Smooth muscle cell (in vitro differentiated cells): ENCODE results near the gene BICC1. TPM values are rescaled to one million over a fixed set of nuclear protein-coding genes. Genes with fewer than 3 reads are reported as not detected.

Source experiments
- DNase-seq: peaks from one replicate; lab custom pipeline; 2025; ENCODE audit not compliant: unreplicated experiment; lab: John Stamatoyannopoulos, UW
- H2AFZ ChIP-seq: fragments of 200-600 bp; sonication (generic); 2 replicates; pipeline ENCODE4 v1.6.0; 2016; ENCODE audit warnings: antibody characterized with exemption, low read depth, mild to moderate bottlenecking
- H3F3A ChIP-seq: fragments of 200-600 bp; sonication (generic); 2 replicates; pipeline ENCODE4 v1.6.0; 2017; ENCODE audit warnings: antibody characterized with exemption, low read depth
- H3K27ac ChIP-seq: fragments of 200-600 bp; sonication (generic); 2 replicates; pipeline ENCODE4 v1.5.1; 2016; ENCODE audit warnings: low read depth, mild to moderate bottlenecking
- H3K27me3 ChIP-seq: fragments of 200-600 bp; sonication (generic); 2 replicates; pipeline ENCODE4 v1.6.1; 2016; ENCODE audit warnings: low read depth, mild to moderate bottlenecking
- H3K36me3 ChIP-seq: fragments of 200-600 bp; sonication (generic); 2 replicates; pipeline ENCODE4 v1.5.1; 2016; ENCODE audit warnings: low read depth
- H3K4me1 ChIP-seq: fragments of 200-600 bp; sonication (generic); 2 replicates; pipeline ENCODE4 v1.5.1; 2016; ENCODE audit warnings: low read depth
- H3K4me2 ChIP-seq: fragments of 200-600 bp; sonication (generic); 2 replicates; pipeline ENCODE4 v1.6.0; 2016; ENCODE audit warnings: mild to moderate bottlenecking
- H3K4me3 ChIP-seq: fragments of 200-600 bp; sonication (generic); 2 replicates; pipeline ENCODE4 v1.5.1; 2016; ENCODE audit warnings: mild to moderate bottlenecking
- H3K79me2 ChIP-seq: fragments of 200-600 bp; sonication (generic); 2 replicates; pipeline ENCODE4 v1.6.0; 2016; ENCODE audit warnings: low read depth, mild to moderate bottlenecking
- H3K9ac ChIP-seq: fragments of 200-600 bp; sonication (generic); 2 replicates; pipeline ENCODE4 v1.6.0; 2016; ENCODE audit warnings: low read depth
- H3K9me3 ChIP-seq: fragments of 200-600 bp; sonication (generic); replicated peaks from 2 replicates; pipeline ENCODE4 v1.5.1; 2016; ENCODE audit warnings: low read depth
- H4K20me1 ChIP-seq: fragments of 200-600 bp; sonication (generic); 2 replicates; pipeline ENCODE4 v1.6.0; 2016; ENCODE audit warnings: low read depth
- CTCF ChIP-seq: fragments of 200-600 bp; sonication (generic); IDR thresholded peaks from 2 replicates; pipeline ENCODE4 v1.5.1; 2017; ENCODE audit warnings: borderline replicate concordance, mild to moderate bottlenecking, antibody characterized with exemption; ENCODE audit not compliant: insufficient read depth, poor library complexity, severe bottlenecking
- WGBS: methylation state at CpG from one replicate; pipeline ENCODE4 v1.1.7; 2016; ENCODE audit warnings: low lambda C conversion rate; 5-methylcytosine and 5-hydroxymethylcytosine counted together
- polyA plus RNA-seq: library from polyadenylated mRNA; unstranded; fragments of >200 nt; fragmentation: Nextera tagmentation; extraction: Ambion mirVana; gene quantifications from 2 replicates; pipeline ENCODE4 v1.2.1, GENCODE V29; 2016
- total RNA-seq: library from RNA; depleted of rRNA; stranded (reverse); fragments of >200 nt; gene quantifications from 2 replicates; pipeline ENCODE4 v1.2.3, GENCODE V29; 2014

BICC1 gene
- total and polyA plus RNA-seq, 2 experiments from 2014 or later = 7.9 to 23.0 TPM

GRCh38 chr10:58644311-58644710, 131.6 kb downstream of the BICC1 start:
- no peak for DNase-seq
- no peak overlapping the region for H3K9ac ChIP-seq
- 51% methylated on average over 8 of the region's 8 CpGs for WGBS
- no peak for TF ChIP-seq CTCF
- no peak overlapping the region for H2AFZ ChIP-seq
- H3K27ac ChIP-seq = no peak overlapping the region
- no peak overlapping the region for H3K4me3 ChIP-seq
- H3F3A ChIP-seq = peaks cover 24% of the 10 kb centered on the region
- peaks cover 7% of the 10 kb centered on the region for H3K79me2 ChIP-seq
- no peaks in the 10 kb centered on the region for H3K9me3 ChIP-seq
- H3K4me2 ChIP-seq = peak overlapping the region; percentile 38
- H3K36me3 ChIP-seq = no peaks in the 10 kb centered on the region
- H3K27me3 ChIP-seq = no peaks in the 10 kb centered on the region
- H4K20me1 ChIP-seq = peaks cover 11% of the 10 kb centered on the region
- H3K4me1 ChIP-seq = peaks cover 23% of the 10 kb centered on the region

GRCh38 chr10:58645416-58646146, 132.9 kb downstream of the BICC1 start:
- H3K36me3 ChIP-seq = no peaks in the 10 kb centered on the region
- no peaks in the 10 kb centered on the region for H3K9me3 ChIP-seq
- DNase-seq = no peak
- H3F3A ChIP-seq = peaks cover 24% of the 10 kb centered on the region
- peaks cover 8% of the 10 kb centered on the region for H4K20me1 ChIP-seq
- H3K4me1 ChIP-seq = peaks cover 23% of the 10 kb centered on the region
- peaks cover 7% of the 10 kb centered on the region for H3K79me2 ChIP-seq
- no peak overlapping the region for H3K27ac ChIP-seq
- peak overlapping the region; percentile 29 for H3K4me2 ChIP-seq
- no peak overlapping the region for H3K9ac ChIP-seq
- H2AFZ ChIP-seq = no peak overlapping the region
- whole genome bisulfite sequencing = 88% methylated on average over 8 of the region's 8 CpGs
- no peaks in the 10 kb centered on the region for H3K27me3 ChIP-seq
- no peak overlapping the region for H3K4me3 ChIP-seq
- no peak for TF ChIP-seq CTCF

- peaks cover 23% of the 10 kb centered on the region for H3K4me1 ChIP-seq
- no peak overlapping the region for H3K4me3 ChIP-seq
- no peak for TF ChIP-seq CTCF
- no peaks in the 10 kb centered on the region for H3K36me3 ChIP-seq
- H3K79me2 ChIP-seq = peaks cover 7% of the 10 kb centered on the region
- peak overlapping the region; percentile 66 for H3K27ac ChIP-seq
- H3F3A ChIP-seq = peaks cover 28% of the 10 kb centered on the region
- no peak for DNase-seq
- H3K27me3 ChIP-seq = no peaks in the 10 kb centered on the region
- H3K9ac ChIP-seq = no peak overlapping the region
- no peaks in the 10 kb centered on the region for H3K9me3 ChIP-seq
- peak overlapping the region; percentile 61 for H3K4me2 ChIP-seq
- no peak overlapping the region for H2AFZ ChIP-seq
- peaks cover 3% of the 10 kb centered on the region for H4K20me1 ChIP-seq
- WGBS = 19% methylated on average over 4 of the region's 4 CpGs
These were observed 134.9 kb downstream of the BICC1 start for GRCh38 chr10:58647376-58648112.
